ENCODE results near the gene ENOSF1. TPM values are rescaled to one million over a fixed set of nuclear protein-coding genes. Genes with fewer than 3 reads are reported as not detected.

The ENOSF1 gene
- total and polyA plus RNA-seq, 8 donors = 24.0 to 114 (median 70.5) TPM

DNA sequence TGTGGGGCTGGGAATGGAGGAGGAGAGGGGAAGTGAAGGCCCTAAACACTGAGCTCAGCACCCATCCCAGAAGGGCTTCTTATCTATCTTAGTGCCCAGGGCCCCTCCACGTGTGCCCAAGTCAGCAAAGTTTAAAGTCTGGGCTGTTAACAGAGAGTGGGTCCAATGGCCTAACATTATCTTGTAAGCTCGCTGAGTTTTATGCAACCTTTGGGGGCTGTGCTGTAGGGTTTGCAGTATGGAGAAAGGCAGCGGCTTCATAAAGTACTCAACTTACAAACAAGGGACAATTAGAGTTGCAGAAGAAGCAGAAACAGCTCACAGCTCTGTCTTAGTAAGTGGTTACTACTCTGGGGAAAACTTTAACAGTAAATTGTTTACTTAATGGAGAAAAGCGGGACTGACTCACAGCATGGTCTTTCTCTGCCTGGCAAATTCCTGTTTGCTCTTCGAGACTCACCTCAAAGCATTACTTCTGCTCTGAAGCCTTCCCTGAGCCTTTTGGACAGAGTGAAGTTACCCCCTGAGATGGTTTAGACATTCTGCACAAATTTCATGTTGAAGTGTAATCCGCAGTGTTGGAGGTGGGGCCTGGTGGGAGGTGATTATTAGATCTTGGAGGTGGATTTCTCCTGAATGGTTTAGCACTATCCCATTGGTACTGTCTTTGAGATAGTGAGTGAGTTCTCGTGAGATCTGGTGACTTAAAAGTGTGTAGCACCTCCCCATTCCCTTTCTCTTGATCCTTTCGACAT, 9.0 kb downstream of the ENOSF1 start:
- TF ChIP-seq POLR2AphosphoS5 (IDR thresholded peaks at IDR 0.05) (no peak), POLR2A (IDR thresholded peaks at IDR 0.05) (no peak), EP300 (IDR thresholded peaks at IDR 0.05) (no peak)
- TF ChIP-seq, protein P1, sequence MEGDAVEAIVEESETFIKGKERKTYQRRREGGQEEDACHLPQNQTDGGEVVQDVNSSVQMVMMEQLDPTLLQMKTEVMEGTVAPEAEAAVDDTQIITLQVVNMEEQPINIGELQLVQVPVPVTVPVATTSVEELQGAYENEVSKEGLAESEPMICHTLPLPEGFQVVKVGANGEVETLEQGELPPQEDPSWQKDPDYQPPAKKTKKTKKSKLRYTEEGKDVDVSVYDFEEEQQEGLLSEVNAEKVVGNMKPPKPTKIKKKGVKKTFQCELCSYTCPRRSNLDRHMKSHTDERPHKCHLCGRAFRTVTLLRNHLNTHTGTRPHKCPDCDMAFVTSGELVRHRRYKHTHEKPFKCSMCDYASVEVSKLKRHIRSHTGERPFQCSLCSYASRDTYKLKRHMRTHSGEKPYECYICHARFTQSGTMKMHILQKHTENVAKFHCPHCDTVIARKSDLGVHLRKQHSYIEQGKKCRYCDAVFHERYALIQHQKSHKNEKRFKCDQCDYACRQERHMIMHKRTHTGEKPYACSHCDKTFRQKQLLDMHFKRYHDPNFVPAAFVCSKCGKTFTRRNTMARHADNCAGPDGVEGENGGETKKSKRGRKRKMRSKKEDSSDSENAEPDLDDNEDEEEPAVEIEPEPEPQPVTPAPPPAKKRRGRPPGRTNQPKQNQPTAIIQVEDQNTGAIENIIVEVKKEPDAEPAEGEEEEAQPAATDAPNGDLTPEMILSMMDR (IDR thresholded peaks at IDR 0.05) = no peak
- peaks cover 0 to 19% (median 17%) of the 10 kb centered on the region in 4 donors for H3K4me1 ChIP-seq
- H3K27ac ChIP-seq = peak overlapping the region in 4 of 5 donors; percentile 36 to 77 (median 58)
- H3K36me3 ChIP-seq = peaks cover 0 to 45% (median 33%) of the 10 kb centered on the region in 4 donors
- intact Hi-C loops (cut with DNase I; ENCODE audit: low total_unique reads) = no loop called here
- WGBS, 5 donors = 45 to 56% (median 48%) methylated on average over 8 of the region's 8 CpGs
- peak; percentile 11 to 45 for DNase-seq
- H3K4me3 ChIP-seq = no peak overlapping the region
- no peaks in the 10 kb centered on the region for H3K9me3 ChIP-seq
- no peaks in the 10 kb centered on the region for H3K27me3 ChIP-seq

GRCh38 chr18:697800-698199, 14.6 kb downstream of the ENOSF1 start:
- 81 to 95% (median 87%) methylated on average over 10 of the region's 10 CpGs for WGBS, 5 donors

DNA sequence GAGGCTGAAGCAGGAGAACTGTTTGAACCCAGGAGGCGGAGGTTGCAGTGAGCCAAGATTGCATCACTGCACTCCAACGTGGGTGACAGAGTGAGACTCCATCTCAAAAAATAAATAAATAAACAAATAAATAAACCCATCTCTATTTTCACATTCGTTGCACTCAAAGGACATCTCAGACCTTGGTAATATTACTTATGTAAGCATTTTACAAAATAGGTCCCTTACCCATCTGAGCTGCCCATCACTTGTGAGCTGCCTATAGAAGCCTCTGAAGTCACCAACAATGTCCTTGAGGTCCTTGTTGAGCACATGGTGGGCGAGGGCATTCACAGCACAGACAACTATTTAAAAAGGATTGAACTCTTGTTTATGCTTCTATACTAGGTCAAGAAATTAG, 15.4 kb downstream of the ENOSF1 start:
- no peaks in the 10 kb centered on the region for H3K9me3 ChIP-seq
- TF ChIP-seq POLR2AphosphoS5 (IDR thresholded peaks at IDR 0.05) (no peak), EP300 (IDR thresholded peaks at IDR 0.05) (no peak)
- TF ChIP-seq, protein P1 (IDR thresholded peaks at IDR 0.05) = no peak
- H3K36me3 ChIP-seq = peaks cover 14 to 61% (median 41%) of the 10 kb centered on the region in 4 donors
- no peaks in the 10 kb centered on the region for H3K27me3 ChIP-seq
- 94 to 100% (median 95%) methylated on average over 4 of the region's 4 CpGs for WGBS, 5 donors
- no peak overlapping the region for H3K4me3 ChIP-seq
- DNase-seq = no peak
- peaks cover 0 to 15% (median 0%) of the 10 kb centered on the region in 4 donors for H3K4me1 ChIP-seq
- no peak overlapping the region for H3K27ac ChIP-seq
- intact Hi-C loops (cut with DNase I; ENCODE audit: low total_unique reads) = no loop called here

More at GRCh38 chr18:697800-698199, 14.6 kb downstream of the ENOSF1 start:
- Histone ChIP-seq H3K9me3 (no peaks in the 10 kb centered on the region), H3K4me3 (no peak overlapping the region), H3K27me3 (no peaks in the 10 kb centered on the region), H3K36me3 (peaks cover 7 to 53% (median 34%) of the 10 kb centered on the region in 4 donors), H3K27ac (no peak overlapping the region), H3K4me1 (peaks cover 0 to 20% (median 4%) of the 10 kb centered on the region in 4 donors)
- no peak for TF ChIP-seq EP300 (IDR thresholded peaks at IDR 0.05)
- TF ChIP-seq, protein P1 (IDR thresholded peaks at IDR 0.05) = no peak
- TF ChIP-seq POLR2AphosphoS5 (IDR thresholded peaks at IDR 0.05) = no peak
- no peak for TF ChIP-seq POLR2A (IDR thresholded peaks at IDR 0.05)
- peak in 1 of 2 donors; percentile 13 for DNase-seq
- intact Hi-C loops (cut with DNase I; ENCODE audit: low total_unique reads) = no loop called here

DNA sequence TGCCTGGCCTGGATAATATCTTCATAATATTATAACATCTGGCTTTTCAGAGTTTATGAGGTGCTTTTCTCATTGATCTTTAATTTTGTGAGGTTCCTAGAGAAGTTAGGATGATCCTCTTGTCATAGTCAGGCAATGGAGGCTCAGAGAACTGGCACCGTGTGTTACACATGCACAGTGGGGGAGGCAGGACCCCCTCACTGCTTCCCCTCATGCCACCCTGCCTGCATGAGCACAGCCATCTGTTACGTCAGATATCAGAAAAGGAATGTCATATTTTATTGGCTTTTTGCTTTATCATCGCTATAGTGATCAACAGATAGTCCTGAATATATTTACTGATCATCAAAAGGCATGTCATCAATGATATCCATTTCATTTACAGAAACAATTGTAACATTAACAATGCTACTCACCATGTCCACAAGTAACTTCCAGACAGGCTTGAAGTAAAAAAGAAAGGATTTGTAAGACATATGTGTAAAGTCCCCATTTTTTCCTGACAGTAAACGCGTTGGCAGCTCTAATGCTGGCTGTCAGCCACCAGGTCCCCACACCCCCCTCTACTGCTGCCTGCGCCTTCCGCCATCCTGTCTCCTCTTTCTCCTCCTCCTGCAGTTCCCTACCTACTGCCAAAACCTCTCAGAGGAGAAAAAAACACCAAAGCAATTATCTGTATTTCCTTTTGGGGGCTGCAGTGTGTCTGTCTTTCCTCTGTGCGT, 18.8 kb downstream of the ENOSF1 start:
- 68 to 86% (median 83%) methylated on average over 8 of the region's 8 CpGs for WGBS, 5 donors
- intact Hi-C loops (cut with DNase I; ENCODE audit: low total_unique reads) = no loop called here
- Histone ChIP-seq H3K27ac (no peak overlapping the region), H3K4me3 (no peak overlapping the region), H3K27me3 (no peaks in the 10 kb centered on the region), H3K36me3 (peaks cover 16 to 75% (median 58%) of the 10 kb centered on the region in 4 donors), H3K9me3 (no peaks in the 10 kb centered on the region), H3K4me1 (peaks cover 0 to 15% (median 0%) of the 10 kb centered on the region in 4 donors)
- peak in 1 of 2 donors; percentile 23 for DNase-seq
- TF ChIP-seq POLR2A (IDR thresholded peaks at IDR 0.05) (no peak), POLR2AphosphoS5 (IDR thresholded peaks at IDR 0.05) (no peak), EP300 (IDR thresholded peaks at IDR 0.05) (no peak)
- TF ChIP-seq, protein P1 (IDR thresholded peaks at IDR 0.05) = no peak

All from stomach (tissue), 9 donors.